ENCODE measurements around the gene CACNG8. TPM values are rescaled to one million over a fixed set of nuclear protein-coding genes. Genes with fewer than 3 reads are reported as not detected.

The CACNG8 gene
- total RNA-seq, 1 experiment from 2014 or later = 0.91 TPM

GRCh38 chr19:53942001-53942786 is 20.5 kb upstream of the CACNG8 start:
- no peak for DNase-seq
- Histone ChIP-seq H3K4me3 (ENCODE audit: low read depth, low read length) (no peak overlapping the region), H3K4me1 (no peaks in the 10 kb centered on the region), H3K9me3 (no peaks in the 10 kb centered on the region), H3K36me3 (ENCODE audit: control insufficient read depth, insufficient read depth, low read length) (no peaks in the 10 kb centered on the region), H3K27me3 (replicated peaks; ENCODE audit: control insufficient read depth, insufficient read depth, low read length) (no peaks in the 10 kb centered on the region)
- intact Hi-C loops (cut with micrococcal nuclease; ENCODE audit: unreplicated experiment) = no loop called here
- POLR2A ChIA-PET = no interaction called here
- no TSS peak for BruUV-seq (replicated peaks)
- no peak overlapping the region for H3K4me3 Mint-ChIP-seq (ENCODE audit: unreplicated experiment)
- H3K36me3 Mint-ChIP-seq (ENCODE audit: insufficient read depth, unreplicated experiment) = peaks cover 8% of the 10 kb centered on the region
- CTCF ChIA-PET = no interaction called here
- H3K27me3 Mint-ChIP-seq (ENCODE audit: insufficient read depth, unreplicated experiment) = no peaks in the 10 kb centered on the region
- no peak overlapping the region for H3K27ac Mint-ChIP-seq (ENCODE audit: unreplicated experiment)
- no peak for TF ChIP-seq CTCF (IDR thresholded peaks at IDR 0.05; ENCODE audit: insufficient read depth in 1 of 2, low read depth in 1 of 2, low read length in 1 of 2, severe bottlenecking in 1 of 2, unreplicated experiment in 1 of 2)
- no peaks in the 10 kb centered on the region for H3K4me1 Mint-ChIP-seq (ENCODE audit: low read depth, unreplicated experiment)
- no peaks in the 10 kb centered on the region for H3K9me3 Mint-ChIP-seq (ENCODE audit: unreplicated experiment)

GRCh38 chr19:53944416-53944815 is 18.3 kb upstream of the CACNG8 start:
- no peak overlapping the region for H3K4me3 ChIP-seq (ENCODE audit: low read depth, low read length)
- Mint-ChIP-seq H3K4me3 (ENCODE audit: unreplicated experiment) (no peak overlapping the region), H3K27ac (ENCODE audit: unreplicated experiment) (no peak overlapping the region), H3K9me3 (ENCODE audit: unreplicated experiment) (no peaks in the 10 kb centered on the region), H3K36me3 (ENCODE audit: insufficient read depth, unreplicated experiment) (peaks cover 8% of the 10 kb centered on the region), H3K27me3 (ENCODE audit: insufficient read depth, unreplicated experiment) (no peaks in the 10 kb centered on the region), H3K4me1 (ENCODE audit: low read depth, unreplicated experiment) (no peaks in the 10 kb centered on the region)
- CTCF ChIA-PET = no interaction called here
- H3K27me3 ChIP-seq (replicated peaks; ENCODE audit: control insufficient read depth, insufficient read depth, low read length) = no peaks in the 10 kb centered on the region
- BruUV-seq (replicated peaks) = no TSS peak
- no peaks in the 10 kb centered on the region for H3K4me1 ChIP-seq
- H3K9me3 ChIP-seq = no peaks in the 10 kb centered on the region
- DNase-seq = no peak
- intact Hi-C loops (cut with micrococcal nuclease; ENCODE audit: unreplicated experiment) = no loop called here
- POLR2A ChIA-PET = no interaction called here
- no peaks in the 10 kb centered on the region for H3K36me3 ChIP-seq (ENCODE audit: control insufficient read depth, insufficient read depth, low read length)
- TF ChIP-seq CTCF (IDR thresholded peaks at IDR 0.05; ENCODE audit: insufficient read depth in 1 of 2, low read depth in 1 of 2, low read length in 1 of 2, severe bottlenecking in 1 of 2, unreplicated experiment in 1 of 2) = no peak

GRCh38 chr19:53944933-53945332 is 17.8 kb upstream of the CACNG8 start:
- H3K27ac Mint-ChIP-seq (ENCODE audit: unreplicated experiment) = no peak overlapping the region
- intact Hi-C loops (cut with micrococcal nuclease; ENCODE audit: unreplicated experiment) = no loop called here
- CTCF ChIA-PET = no interaction called here
- H3K4me1 Mint-ChIP-seq (ENCODE audit: low read depth, unreplicated experiment) = no peaks in the 10 kb centered on the region
- H3K36me3 Mint-ChIP-seq (ENCODE audit: insufficient read depth, unreplicated experiment) = peaks cover 8% of the 10 kb centered on the region
- no peaks in the 10 kb centered on the region for H3K36me3 ChIP-seq (ENCODE audit: control insufficient read depth, insufficient read depth, low read length)
- TF ChIP-seq CTCF (IDR thresholded peaks at IDR 0.05; ENCODE audit: insufficient read depth in 1 of 2, low read depth in 1 of 2, low read length in 1 of 2, severe bottlenecking in 1 of 2, unreplicated experiment in 1 of 2) = no peak
- no peaks in the 10 kb centered on the region for H3K4me1 ChIP-seq
- H3K9me3 Mint-ChIP-seq (ENCODE audit: unreplicated experiment) = no peaks in the 10 kb centered on the region
- no TSS peak for BruUV-seq (replicated peaks)
- POLR2A ChIA-PET = no interaction called here
- H3K4me3 Mint-ChIP-seq (ENCODE audit: unreplicated experiment) = no peak overlapping the region
- no peaks in the 10 kb centered on the region for H3K27me3 Mint-ChIP-seq (ENCODE audit: insufficient read depth, unreplicated experiment)
- H3K4me3 ChIP-seq (ENCODE audit: low read depth, low read length) = no peak overlapping the region
- H3K27me3 ChIP-seq (replicated peaks; ENCODE audit: control insufficient read depth, insufficient read depth, low read length) = no peaks in the 10 kb centered on the region
- no peak for DNase-seq
- no peaks in the 10 kb centered on the region for H3K9me3 ChIP-seq
